Measurements from ENCODE around the gene SMCO1.
"Not testable (repeated sequence)": the region's sequence is repeated elsewhere in the genome, so short reads cannot be mapped to it uniquely, and the experiment has no call there.

Gene SMCO1

GRCh38 chr3:196514913-196515621, at the start of gene SMCO1:
Gene SMCO1, minus strand, starts transcription at chr3:196515346. Its CDS starts 137 bp downstream, at chr3:196515209.
- no peak for DNase-seq (ENCODE audit: low read depth in 2 of 2, low spot score in 1 of 2)

- DNase-seq (ENCODE audit: low read depth in 2 of 2, low spot score in 1 of 2): no peak
Observed at GRCh38 chr3:196563721-196564225, 48.6 kb upstream of the SMCO1 start.

- no peak for DNase-seq (ENCODE audit: low read depth in 2 of 2, low spot score in 1 of 2)
Observed at GRCh38 chr3:196559826-196560225, 44.7 kb upstream of the SMCO1 start.

- no peak for DNase-seq (ENCODE audit: low read depth in 2 of 2, low spot score in 1 of 2)
Observed at GRCh38 chr3:196558476-196558875, 43.3 kb upstream of the SMCO1 start.

GRCh38 chr3:196557236-196557635, 42.1 kb upstream of the SMCO1 start:
- DNase-seq (ENCODE audit: low read depth in 2 of 2, low spot score in 1 of 2): no peak

GRCh38 chr3:196555295-196555694, 40.1 kb upstream of the SMCO1 start:
- no peak for DNase-seq (ENCODE audit: low read depth in 2 of 2, low spot score in 1 of 2)

- DNase-seq (ENCODE audit: low read depth in 2 of 2, low spot score in 1 of 2): no peak
Observed at GRCh38 chr3:196554205-196554604, 39.1 kb upstream of the SMCO1 start.

- DNase-seq (ENCODE audit: low read depth in 2 of 2, low spot score in 1 of 2): no peak
Observed at GRCh38 chr3:196553551-196553950, 38.4 kb upstream of the SMCO1 start.

GRCh38 chr3:196552253-196552652, 37.1 kb upstream of the SMCO1 start:
- no peak for DNase-seq (ENCODE audit: low read depth in 2 of 2, low spot score in 1 of 2)

GRCh38 chr3:196550172-196550571, 35.0 kb upstream of the SMCO1 start:
- not testable (repeated sequence) for DNase-seq (ENCODE audit: low read depth in 2 of 2, low spot score in 1 of 2)

- not testable (repeated sequence) for DNase-seq (ENCODE audit: low read depth in 2 of 2, low spot score in 1 of 2)
Observed at GRCh38 chr3:196549312-196549711, 34.2 kb upstream of the SMCO1 start.

GRCh38 chr3:196547067-196547466, 31.9 kb upstream of the SMCO1 start:
- DNase-seq (ENCODE audit: low read depth in 2 of 2, low spot score in 1 of 2): no peak

GRCh38 chr3:196546537-196546936, 31.4 kb upstream of the SMCO1 start:
- DNase-seq (ENCODE audit: low read depth in 2 of 2, low spot score in 1 of 2): no peak

GRCh38 chr3:196544491-196544992, 29.4 kb upstream of the SMCO1 start:
- no peak for DNase-seq (ENCODE audit: low read depth in 2 of 2, low spot score in 1 of 2)

GRCh38 chr3:196541684-196542445, 26.7 kb upstream of the SMCO1 start:
- DNase-seq (ENCODE audit: low read depth in 2 of 2, low spot score in 1 of 2): no peak

GRCh38 chr3:196537319-196537984, 22.3 kb upstream of the SMCO1 start:
- DNase-seq (ENCODE audit: low read depth in 2 of 2, low spot score in 1 of 2): peak; percentile 28 to 41

- no peak for DNase-seq (ENCODE audit: low read depth in 2 of 2, low spot score in 1 of 2)
Observed at GRCh38 chr3:196533260-196533681, 18.1 kb upstream of the SMCO1 start.

GRCh38 chr3:196531418-196531817, 16.3 kb upstream of the SMCO1 start:
- no peak for DNase-seq (ENCODE audit: low read depth in 2 of 2, low spot score in 1 of 2)

GRCh38 chr3:196528639-196529233, 13.6 kb upstream of the SMCO1 start:
- peak; percentile 36 to 65 for DNase-seq (ENCODE audit: low read depth in 2 of 2, low spot score in 1 of 2)

GRCh38 chr3:196525141-196525540, 10.0 kb upstream of the SMCO1 start:
- no peak for DNase-seq (ENCODE audit: low read depth in 2 of 2, low spot score in 1 of 2)

GRCh38 chr3:196524527-196524926, 9.4 kb upstream of the SMCO1 start:
- DNase-seq (ENCODE audit: low read depth in 2 of 2, low spot score in 1 of 2): no peak

All from stimulated activated CD8-positive, alpha-beta memory T cell treated with anti-CD3 and anti-CD28 coated beads, Interleukin-4, amount 100 ng/mL, for 1 hour (primary cell).